ENCODE measurements around the gene MED13.

GRCh38 chr17:62038248-62038647 is 26.8 kb downstream of the MED13 start:
- TF ChIP-seq CEBPB (IDR thresholded peaks at IDR 0.05): no peak
- TF ChIP-seq JUNB (IDR thresholded peaks at IDR 0.05): no peak
- TF ChIP-seq KDM5A (IDR thresholded peaks at IDR 0.05): no peak

All from A549 (cell line).